Kidney epithelial cell (primary cell): Measurements from ENCODE around the gene STX8. TPM values are rescaled to one million over a fixed set of nuclear protein-coding genes. Genes with fewer than 3 reads are reported as not detected.
"Not testable (repeated sequence)": the region's sequence is repeated elsewhere in the genome, so short reads cannot be mapped to it uniquely, and the experiment has no call there.

Source experiments
- DNase-seq: peaks from one replicate; pipeline ENCODE4 v3.0.0-alpha.2; 2010; ENCODE audit warnings: low read depth
- H3K27me3 ChIP-seq: 2 replicates; pipeline ENCODE4 v1.6.0; 2011; ENCODE audit warnings: low read length; ENCODE audit not compliant: control insufficient read depth, insufficient read depth
- H3K36me3 ChIP-seq: 2 replicates; pipeline ENCODE4 v1.5.1; 2011; ENCODE audit warnings: low read length; ENCODE audit not compliant: control insufficient read depth, insufficient read depth
- H3K4me3 ChIP-seq: 2 replicates; pipeline ENCODE4 v1.5.1; 2011; ENCODE audit warnings: low read depth, mild to moderate bottlenecking, control low read depth, low read length
- CTCF ChIP-seq: IDR thresholded peaks from 2 replicates; pipeline ENCODE4 v1.5.1; 2011; ENCODE audit warnings: mild to moderate bottlenecking, moderate library complexity, low read length, control low read depth, inconsistent platforms; ENCODE audit not compliant: insufficient read depth, poor library complexity, severe bottlenecking
- total RNA-seq: library from RNA; depleted of rRNA; stranded (reverse); fragments of >200 nt; gene quantifications from 2 replicates; pipeline ENCODE4 v1.2.3, GENCODE V29; 2015

The STX8 gene
- total RNA-seq, 1 donor from 2014 or later = 76.3 TPM

GRCh38 chr17:9606453-9606852, 30.8 kb upstream of the STX8 start:
- Histone ChIP-seq H3K36me3 (no peaks in the 10 kb centered on the region), H3K27me3 (no peaks in the 10 kb centered on the region), H3K4me3 (no peak overlapping the region)
- DNase-seq = no peak
- no peak for TF ChIP-seq CTCF

GRCh38 chr17:9604583-9604982, 29.0 kb upstream of the STX8 start:
- not testable (repeated sequence) for H3K27me3 ChIP-seq, H3K36me3 ChIP-seq, H3K4me3 ChIP-seq, DNase-seq

GRCh38 chr17:9598661-9599060, 23.0 kb upstream of the STX8 start:
- no peaks in the 10 kb centered on the region for H3K36me3 ChIP-seq
- H3K4me3 ChIP-seq = no peak overlapping the region
- TF ChIP-seq CTCF = no peak
- no peaks in the 10 kb centered on the region for H3K27me3 ChIP-seq
- DNase-seq = no peak

GRCh38 chr17:9597638-9598037, 22.0 kb upstream of the STX8 start:
- not testable (repeated sequence) for H3K36me3 ChIP-seq, H3K4me3 ChIP-seq, H3K27me3 ChIP-seq, DNase-seq

GRCh38 chr17:9594065-9594464, 18.4 kb upstream of the STX8 start:
- no peaks in the 10 kb centered on the region for H3K27me3 ChIP-seq
- H3K36me3 ChIP-seq = no peaks in the 10 kb centered on the region
- DNase-seq = no peak
- no peak overlapping the region for H3K4me3 ChIP-seq
- TF ChIP-seq CTCF = no peak

- H3K27me3 ChIP-seq = no peaks in the 10 kb centered on the region
- no peak for TF ChIP-seq CTCF
- no peak overlapping the region for H3K4me3 ChIP-seq
- no peak for DNase-seq
- no peaks in the 10 kb centered on the region for H3K36me3 ChIP-seq
These were observed 12.5 kb upstream of the STX8 start for GRCh38 chr17:9587969-9588656.

GRCh38 chr17:9577373-9577709, 1.7 kb upstream of the STX8 start:
- Histone ChIP-seq H3K27me3 (no peaks in the 10 kb centered on the region), H3K36me3 (no peaks in the 10 kb centered on the region), H3K4me3 (no peak overlapping the region)
- DNase-seq = no peak
- TF ChIP-seq CTCF = no peak
